GM18907 (cell line): Measurements from ENCODE around the gene FANCG.

Experiments used
- ATAC-seq: cut with Tn5 transposase; IDR thresholded peaks from one replicate; pipeline ENCODE4 v1.9.1; 2021; ENCODE audit warnings: mild to moderate bottlenecking, moderate library complexity; ENCODE audit not compliant: unreplicated experiment

FANCG gene

DNA sequence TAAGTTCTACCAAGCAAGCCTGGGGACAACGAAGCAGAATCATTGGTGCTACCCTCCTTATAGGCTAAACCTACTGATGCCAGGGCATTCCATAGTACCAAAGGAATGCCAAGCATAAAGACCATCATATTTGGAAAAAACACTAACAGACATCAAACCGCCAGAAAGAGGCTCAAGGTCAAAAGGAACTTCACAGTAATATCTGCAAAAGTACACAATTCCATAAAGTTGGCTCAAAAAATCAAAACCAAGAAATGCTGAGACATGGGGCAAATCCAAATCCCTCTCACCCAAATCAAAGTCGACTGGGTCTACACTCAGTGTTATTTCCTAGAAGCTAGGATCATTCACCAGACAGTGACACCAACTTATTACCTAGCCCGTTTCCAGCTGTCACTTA is 10.7 kb downstream of the FANCG start:
- ATAC-seq, result no peak

DNA sequence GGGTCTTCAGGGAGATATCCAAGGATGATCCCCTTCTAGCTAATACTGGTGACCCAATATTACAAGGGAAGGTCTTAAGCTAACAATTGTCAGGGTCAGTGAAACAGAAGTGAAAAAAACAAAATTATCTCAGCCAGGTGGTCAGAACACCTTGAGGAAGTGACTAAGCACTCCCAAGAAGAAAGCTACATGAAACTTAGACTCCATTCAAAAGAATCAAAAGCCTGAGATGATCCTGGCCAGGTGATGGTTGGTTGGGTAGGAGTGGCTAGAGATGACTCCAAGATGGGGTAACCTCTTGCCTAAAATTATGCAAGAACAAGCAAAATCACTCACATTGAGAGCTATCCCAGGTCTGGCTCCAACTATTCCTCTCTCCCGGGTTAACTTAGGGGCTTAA is 12.7 kb downstream of the FANCG start:
- ATAC-seq, result no peak

DNA sequence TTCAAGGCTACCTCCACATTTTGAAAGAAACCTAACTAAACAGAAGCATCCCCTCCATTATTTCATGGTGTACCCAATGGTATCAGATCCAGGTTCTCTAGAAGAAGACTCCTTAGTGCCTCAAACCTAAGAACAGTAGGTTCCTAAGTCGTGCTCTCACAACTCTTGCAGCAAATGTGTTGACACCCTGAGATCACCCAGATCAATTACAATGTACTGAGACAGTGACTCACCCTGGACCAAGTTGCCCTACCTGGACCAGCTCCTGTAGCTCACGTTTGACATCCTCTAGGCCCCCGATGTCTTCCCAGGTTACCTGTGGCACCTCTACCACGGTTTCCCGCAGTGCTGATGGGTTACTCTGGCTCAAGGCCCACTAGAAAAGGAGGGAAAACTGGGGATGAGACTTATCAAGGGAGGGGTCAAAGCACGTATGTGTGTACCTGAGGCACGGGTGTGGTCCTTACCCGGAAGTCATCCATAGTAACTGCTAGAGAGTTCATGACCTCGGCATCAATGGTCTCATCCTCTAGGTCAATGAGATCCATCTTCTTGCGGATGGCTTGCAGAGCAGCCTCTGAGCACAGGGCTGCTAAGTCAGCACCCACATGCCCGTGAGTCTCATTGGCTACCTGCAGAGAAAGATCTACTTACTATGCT is 19.1 kb downstream of the FANCG start:
- no peak for ATAC-seq

DNA sequence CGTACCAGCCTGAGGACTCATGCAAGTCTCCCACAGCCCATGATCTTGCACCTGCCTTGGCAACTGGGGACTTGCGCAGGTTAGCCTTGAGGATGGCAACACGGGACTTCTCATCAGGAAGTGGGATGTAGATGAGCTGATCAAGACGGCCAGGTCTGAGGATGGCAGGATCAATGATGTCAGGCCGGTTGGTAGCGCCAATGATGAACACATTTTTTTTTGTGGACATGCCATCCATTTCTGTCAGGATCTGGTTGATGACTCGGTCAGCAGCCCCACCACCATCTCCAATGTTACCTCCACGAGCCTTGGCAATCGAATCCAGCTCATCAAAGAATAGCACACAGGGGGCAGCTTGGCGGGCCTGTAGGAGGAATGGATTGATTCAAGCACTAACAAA is 20.3 kb downstream of the FANCG start:
- no peak for ATAC-seq

DNA sequence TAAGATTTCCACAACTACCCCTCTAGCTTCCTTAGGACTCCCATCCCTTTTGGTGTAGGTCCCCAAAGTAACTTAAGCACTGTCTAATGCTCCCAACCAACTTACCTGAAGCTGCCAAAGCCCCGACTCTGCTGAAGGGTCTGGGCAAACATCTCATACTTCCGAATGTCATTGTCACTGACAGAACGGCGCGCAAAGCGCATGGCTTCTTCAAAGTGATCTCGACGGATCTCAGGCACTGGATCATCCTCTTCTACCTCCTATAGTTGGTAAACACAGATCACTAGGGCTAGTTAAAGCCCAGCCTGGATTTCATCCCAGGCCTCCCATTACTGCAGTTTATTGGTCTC is 22.5 kb downstream of the FANCG start:
- no peak for ATAC-seq

DNA sequence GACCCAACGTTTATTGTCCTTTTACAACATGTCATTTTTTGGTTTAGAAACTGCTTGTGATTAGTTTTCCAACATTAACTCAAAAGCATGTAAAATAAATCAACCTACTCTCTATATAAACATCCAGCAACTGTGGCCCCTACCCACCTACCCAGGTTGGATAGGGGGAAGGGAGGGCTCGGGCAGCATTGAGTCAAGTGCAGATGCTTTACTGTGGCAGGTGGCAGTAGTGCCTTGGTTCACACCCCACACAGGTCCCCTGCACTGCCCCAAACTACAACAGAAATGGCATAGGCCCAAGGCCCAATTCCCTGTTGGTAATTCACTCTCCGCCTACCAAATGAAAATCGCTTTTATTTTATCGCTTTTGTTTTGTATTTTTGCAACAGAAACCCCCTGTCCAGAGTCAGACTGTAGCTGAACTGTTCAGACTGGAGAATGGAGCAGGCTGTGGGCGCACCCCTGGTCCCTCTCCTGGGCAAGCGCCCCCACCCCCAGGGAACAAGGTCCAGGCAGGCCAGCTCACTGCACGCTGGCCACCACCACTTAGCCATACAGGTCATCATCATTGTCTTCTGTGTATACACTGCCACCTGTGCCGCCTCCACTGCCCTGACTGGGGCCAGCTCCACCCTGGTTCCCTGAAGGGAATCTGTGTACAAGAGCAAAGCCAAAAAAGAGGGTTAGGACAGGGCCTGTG is 23.0 kb downstream of the FANCG start:
- ATAC-seq, result no peak

DNA sequence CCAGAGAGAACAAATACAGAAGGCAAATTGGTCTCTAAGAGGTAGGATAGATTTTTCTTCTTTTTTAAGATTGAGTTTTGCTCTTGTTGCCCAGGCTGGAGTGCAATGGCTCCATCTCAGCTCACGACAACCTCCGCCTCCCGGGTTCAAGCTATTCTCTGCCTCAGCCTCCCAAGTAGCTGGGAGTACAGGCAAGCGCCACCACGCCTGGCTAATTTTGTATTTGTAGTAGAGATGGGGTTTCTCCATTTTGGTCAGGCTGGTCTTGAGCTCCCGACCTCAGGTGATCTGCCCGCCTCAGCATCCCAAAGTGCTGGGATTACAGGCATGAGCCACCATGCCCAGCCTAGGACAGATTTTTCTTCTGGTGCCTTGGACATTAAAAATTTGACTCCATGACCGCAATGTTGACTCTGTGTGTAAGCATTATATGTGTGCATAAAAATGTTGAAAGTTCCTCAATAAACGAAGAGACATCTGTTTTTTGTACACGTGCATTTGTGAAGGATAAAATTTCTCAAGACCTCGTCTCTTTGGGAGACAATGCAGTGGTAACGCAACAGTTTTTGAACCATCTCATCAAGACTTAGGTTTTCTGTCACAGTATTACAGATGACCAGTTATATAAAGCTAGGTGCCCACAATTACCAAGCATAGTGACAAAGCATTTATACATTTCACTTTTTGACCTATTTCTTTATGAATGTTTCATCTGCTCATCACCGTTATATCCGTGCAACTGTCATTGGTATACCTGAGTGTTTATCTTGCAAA is 24.7 kb downstream of the FANCG start:
- ATAC-seq, result no peak

DNA sequence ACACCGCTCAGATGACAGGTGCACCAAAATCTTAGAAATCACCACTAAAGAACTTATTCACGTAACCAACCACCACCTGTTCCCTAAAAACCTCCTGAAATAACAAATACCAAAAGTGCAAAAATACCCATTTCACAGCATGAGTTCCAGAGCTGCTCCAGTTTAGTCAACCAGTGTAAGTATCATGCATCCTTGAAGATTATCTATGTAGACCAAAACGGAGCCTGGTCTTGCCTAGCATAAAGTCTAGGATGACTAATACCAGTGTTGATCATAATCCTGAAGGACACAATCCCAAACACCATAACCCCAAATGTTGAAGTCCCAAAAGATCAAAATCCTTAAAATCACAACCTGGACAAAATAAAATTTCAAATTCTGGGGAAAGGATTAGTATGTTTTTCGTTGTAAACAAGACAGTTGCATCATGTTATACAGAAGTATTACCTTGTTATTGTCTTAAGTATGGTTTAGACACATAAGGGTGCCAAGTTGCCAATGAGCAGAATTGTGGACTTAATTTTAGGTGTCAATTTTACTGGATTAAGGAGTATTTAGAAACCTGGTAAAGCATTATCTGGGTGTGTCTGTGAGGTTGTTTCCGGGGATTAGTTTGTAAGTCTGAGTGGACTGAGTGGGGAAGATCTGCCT is 25.4 kb downstream of the FANCG start:
- no peak for ATAC-seq

DNA sequence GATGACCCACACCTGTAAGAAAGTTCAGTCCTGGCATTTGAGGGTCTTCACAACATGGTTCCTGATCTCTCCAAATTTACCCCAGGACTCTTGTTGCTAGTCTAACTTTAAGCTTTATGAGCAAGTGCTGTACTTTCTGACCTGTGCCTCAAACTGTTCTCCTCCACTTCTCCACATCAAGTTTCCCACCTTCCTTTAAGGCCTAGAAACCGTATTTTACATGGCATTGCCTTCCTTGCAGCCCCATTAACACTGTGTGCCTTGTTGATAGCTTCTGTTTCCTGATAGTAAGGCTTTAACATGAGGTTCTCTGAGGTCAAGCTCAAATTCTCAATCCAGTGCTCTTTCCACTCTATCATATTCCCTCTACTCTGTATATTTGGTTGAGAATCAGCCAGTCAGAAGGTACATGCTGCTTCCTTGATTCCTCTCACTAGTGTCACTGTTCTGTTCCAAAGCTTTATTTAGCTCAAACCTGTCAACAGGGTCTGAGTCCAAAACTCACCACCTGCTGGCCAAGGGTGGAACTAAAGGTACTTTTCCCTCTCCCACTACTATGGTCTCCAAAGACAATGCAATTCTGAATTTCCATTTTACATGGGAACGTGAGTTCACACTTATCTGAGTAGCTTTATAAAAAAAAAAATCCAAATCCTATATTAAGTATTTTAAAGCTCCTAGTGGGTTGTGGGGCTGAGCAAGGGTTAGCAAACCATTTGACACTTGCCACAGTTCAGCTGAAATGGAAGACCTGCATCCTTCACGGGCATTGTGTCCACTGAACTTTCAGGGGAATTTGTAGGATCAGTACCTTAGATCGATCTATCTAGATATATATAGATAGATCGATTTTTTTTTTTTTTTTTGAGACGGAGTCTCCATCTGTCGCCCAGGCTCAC is 28.4 kb downstream of the FANCG start:
- ATAC-seq, result no peak

DNA sequence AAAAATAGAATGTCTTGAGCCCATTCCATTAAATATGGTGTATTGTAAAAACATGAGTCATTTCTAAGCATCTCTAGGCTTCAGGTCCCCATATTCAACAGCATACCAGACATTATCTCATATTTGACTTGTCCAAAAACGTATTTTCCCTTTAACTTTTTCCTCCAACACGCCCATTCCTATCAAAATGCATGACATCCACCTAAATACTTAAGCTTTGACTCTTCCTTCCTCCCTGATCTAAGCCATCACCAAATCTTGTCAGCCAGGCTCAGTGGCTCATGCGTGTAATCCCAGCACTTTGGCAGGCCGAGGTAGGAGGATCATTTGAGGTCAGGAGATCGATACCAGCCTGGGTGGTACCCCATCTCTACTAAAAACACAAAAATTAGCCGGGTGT is 31.2 kb downstream of the FANCG start:
- no peak for ATAC-seq

DNA sequence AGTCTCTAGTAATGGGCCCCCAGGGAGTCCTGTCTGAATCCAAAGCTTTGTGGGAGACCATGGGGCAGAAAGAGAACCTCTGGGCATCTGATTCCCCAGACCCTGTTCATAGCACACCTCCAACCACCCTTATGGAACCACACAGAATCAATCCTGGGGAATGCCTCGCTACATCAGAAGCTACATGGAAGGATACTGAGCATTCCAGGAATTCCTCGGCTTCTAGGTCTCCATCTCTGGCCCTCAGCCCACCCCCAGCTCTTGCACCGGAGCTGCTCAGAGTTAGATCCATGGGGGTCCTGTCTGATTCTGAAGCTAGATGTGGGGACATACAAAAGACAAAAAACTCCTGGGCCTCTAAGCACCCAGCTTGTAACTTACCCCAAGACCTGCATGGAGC is 35.7 kb downstream of the FANCG start:
- no peak for ATAC-seq

DNA sequence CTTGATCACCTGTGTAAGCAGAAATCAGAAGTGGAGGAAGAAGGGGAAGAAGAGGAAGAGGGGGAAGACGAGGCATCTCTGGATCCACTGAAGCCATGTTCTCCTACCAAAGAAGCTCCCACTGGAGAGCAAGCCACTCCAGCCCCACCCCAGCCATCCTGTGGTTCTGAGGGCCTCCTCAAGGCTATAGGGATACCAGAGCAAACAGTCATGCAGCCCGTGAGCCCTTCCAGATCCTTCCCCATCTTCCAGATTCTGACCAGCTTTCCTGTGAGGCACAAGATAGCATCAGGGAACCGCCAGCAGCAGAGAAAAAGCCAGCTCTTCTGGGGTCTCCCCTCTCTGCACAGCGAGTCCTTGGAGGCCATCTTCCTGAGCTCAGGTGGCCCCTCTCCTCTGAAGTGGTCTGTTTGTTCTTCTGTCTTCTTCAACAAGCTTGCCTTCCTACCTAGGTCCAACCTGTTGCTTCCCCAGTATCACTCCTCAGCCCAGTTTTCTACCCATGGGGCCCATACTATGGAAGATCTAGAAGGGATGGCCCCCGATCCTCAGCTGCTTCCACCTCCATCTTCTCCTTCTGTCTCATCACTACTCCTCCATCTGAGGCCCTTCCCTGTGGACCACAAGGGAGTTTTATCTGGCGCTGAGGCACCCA is 36.7 kb downstream of the FANCG start:
- no peak for ATAC-seq

DNA sequence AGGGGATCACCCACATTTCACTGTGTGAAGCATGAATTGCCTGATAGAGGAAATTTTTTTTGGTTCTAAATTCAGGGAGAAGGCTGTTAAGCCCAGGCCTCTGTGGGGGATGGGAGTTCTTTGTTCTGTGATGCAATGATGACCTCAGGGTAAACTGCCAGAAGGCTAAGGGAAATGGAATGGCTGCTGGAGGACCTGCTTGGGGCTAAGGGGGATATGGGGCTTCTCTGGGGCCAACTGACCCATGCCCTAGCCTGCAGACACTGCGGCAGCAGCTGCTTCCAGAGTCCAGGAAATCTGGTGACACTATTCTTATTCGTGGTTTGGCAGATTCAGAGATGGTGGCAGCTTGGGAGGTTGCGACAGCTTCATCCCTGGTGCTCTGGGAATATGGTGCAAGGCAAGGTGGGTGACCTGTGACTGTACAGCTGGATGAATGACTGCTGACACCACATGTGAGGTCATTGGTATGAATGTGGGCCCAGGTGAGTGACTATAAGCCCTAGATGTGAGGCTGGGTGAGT is 37.6 kb downstream of the FANCG start:
- ATAC-seq, result no peak

DNA sequence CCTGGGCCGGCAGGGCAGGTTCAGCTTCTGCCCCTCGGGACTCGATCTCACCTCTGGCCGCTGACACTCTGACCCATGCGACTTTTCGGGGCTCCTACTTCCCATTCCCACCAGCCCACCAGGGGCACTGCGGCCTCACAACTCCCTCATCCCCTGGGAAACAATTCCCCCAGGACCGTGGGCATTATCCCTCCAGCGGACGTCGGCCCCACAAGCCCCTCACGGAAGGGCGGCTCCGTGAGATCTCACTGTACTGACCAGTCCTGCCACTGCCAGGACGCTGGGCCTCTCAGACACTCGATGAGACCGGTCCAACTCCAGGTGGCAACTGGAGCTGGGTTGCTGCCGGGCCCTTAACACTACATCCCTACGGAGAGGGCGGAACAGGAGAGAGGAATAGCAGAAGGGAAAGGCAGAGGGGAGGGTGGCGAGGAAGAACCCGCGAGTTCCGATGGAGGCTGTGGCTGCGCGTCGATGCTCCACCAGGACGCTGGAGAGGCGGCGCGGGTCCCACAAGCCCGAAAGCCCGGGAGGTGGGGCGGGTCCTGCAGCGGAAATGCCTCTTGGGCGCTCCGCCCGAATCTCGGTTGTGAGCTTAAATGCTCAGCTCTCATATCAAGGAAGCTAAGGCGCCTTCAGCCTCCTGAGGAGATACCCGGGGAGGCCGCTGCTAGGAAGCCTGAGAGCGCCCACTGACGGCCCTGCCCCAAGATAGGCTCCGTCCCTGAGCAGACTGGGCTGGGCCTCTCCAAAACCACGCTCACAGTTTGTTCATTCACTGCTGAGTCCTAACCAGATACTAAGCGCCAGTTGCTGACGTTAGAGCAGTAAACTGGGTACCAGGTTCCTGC is 43.7 kb downstream of the FANCG start:
- no peak for ATAC-seq

DNA sequence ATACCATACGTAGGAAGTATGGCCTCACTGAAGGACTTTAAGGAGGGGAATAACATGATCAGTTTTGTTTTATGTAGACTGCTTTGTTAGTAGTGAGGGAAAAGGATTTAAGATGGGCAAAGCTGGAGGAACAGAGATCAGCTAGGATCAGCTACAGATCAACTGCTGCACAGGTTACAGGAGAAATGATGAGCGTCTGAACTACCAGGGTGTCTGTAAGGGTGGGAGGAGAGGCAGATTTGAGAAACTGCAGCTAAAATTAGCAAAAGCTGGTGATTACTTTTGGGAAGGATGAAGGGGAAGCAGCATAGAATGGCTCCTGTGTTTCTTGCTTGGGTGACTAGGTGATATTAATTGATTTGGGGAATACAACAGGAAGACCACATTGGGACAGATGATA is 46.6 kb downstream of the FANCG start:
- no peak for ATAC-seq

DNA sequence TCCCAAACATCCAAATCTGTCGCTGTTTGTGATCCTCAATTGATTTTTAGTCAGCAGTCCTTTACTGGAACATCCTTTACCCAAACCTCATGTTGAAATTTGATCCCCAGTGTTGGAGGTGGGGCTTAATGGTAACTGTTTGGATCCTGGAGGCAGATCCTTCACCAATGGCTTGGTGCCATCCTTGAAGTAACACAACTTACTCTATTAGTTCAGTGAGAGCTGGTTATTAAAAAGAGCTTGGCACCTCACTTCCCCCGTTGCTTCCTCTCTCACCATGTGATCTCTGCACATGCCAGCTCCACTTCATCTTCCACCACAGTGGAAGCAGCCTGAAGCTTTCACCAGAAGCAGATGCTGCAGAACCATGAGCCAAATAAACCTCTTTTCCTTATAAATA is 49.9 kb downstream of the FANCG start:
- no peak for ATAC-seq

DNA sequence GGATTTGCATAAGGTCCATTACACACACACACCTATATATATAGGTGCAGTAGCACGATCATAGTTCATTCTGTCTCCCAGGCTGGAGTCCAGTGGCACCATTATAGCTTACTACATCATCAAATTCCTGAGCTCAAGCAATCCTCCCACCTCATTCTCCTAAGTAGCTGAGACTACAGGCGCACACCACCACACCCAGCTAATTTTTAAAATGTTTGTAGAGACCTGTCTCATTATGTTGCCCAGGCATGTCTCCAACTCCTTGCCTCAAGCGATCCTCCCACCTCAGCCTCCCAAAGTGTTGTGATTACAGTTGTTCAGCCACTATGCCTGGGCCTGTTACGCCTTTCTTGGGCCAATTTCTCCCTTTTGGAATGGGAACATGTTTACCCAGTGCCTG is 50.5 kb downstream of the FANCG start:
- no peak for ATAC-seq

DNA sequence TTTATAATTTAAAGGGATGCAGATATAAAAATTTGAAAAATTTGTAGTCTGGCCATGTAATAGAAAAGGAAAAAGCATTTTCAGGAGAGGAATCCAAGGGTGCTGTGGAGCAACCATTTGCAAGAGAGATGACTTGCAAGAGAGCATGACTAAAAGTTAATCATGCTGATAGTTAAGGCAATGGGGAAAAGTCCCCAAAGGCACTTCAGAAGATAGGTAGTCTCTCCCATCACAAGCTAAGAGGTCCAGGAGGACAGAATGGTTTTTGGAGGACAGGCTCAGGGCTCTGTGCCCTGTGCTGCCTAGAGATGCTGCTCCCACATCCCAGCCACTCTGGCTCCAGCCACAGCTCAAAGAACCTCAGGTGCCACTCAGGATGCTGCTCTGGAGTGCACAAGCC is 51.4 kb downstream of the FANCG start:
- no peak for ATAC-seq

DNA sequence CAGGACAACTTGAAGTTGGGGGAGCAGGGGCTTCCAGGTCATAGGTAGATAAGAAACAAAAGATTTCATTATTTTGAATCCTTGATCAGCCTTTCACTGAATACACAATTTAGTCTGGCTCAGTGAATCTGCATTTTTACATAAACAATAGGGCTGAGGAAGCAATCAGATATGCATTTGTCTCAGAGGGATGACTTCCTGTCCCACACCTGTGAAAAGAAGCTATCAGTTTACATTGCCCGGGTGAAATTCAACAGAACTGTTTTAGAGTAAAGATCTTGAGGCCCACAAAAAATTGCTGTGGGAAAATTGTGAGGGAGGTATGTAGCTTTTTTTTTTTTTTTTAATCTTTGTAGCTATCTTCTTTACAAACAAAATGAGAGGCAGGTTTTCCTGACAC is 51.9 kb downstream of the FANCG start:
- ATAC-seq, result no peak
